ENCODE measurements around the gene GATA2.

The GATA2 gene

DNA sequence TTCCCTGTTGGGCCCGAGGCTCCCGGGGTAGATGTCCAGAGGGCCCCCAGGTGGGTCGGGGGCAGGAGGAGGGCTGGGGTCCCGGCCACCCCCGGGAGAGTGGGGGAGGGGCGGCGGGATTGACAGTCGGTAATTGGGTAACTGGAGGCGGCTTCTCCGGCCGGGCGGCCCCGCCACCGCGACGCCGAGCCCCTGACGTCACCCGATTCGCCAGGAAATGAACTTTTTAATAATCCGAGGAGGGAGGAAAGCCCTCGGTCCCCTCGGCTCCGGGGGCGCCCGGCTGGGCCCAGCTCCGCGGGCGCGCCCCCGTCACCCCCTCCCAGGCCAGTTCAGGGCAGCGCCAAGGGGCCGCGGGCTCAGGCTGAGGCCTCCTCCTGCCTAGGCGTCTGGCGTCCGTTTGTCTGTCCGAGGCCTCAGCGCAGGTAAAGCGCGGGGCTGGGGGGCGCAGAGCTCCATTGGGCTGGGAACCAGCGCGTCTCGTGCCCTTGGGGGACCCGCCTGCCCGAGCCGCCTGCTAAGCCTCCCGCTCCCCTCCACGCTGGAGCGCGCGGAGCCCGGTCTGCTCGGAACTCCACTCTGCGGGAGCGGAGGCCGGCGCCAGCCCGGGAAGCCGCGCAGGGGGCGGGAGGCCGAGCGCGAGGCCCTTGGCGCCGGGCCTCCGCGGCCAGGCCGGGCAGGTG is 3.9 kb downstream of the GATA2 start:
- no peak overlapping the region for H2AFZ ChIP-seq (ENCODE audit: low read depth, low read length, severe bottlenecking)
- no peaks in the 10 kb centered on the region for H3K9me2 ChIP-seq (replicated peaks; ENCODE audit: insufficient read depth, low read length)
- no peaks in the 10 kb centered on the region for H3F3A ChIP-seq (ENCODE audit: insufficient read depth)
- H3K9me3 ChIP-seq (ENCODE audit: insufficient read depth, low read length) = no peaks in the 10 kb centered on the region
- H3K36me3 ChIP-seq (ENCODE audit: low read length) = no peaks in the 10 kb centered on the region
- no peak overlapping the region for H3K4me2 ChIP-seq (ENCODE audit: low read depth, low read length, poor library complexity, severe bottlenecking)
- H3K27ac ChIP-seq (ENCODE audit: low read depth, low read length) = no peak overlapping the region
- no peaks in the 10 kb centered on the region for H3K79me2 ChIP-seq (ENCODE audit: insufficient read depth, low read length)
- H4K20me1 ChIP-seq (ENCODE audit: low read depth, low read length) = no peaks in the 10 kb centered on the region
- H3K27me3 ChIP-seq (ENCODE audit: low read length) = no peaks in the 10 kb centered on the region
- H3K4me3 ChIP-seq (ENCODE audit: insufficient read depth, low read length, poor library complexity, severe bottlenecking) = no peak overlapping the region
- no peak for TF ChIP-seq EZH2phosphoT487 (conservative IDR thresholded peaks at IDR 0.05; ENCODE audit: low read length)
- TF ChIP-seq, protein P1, sequence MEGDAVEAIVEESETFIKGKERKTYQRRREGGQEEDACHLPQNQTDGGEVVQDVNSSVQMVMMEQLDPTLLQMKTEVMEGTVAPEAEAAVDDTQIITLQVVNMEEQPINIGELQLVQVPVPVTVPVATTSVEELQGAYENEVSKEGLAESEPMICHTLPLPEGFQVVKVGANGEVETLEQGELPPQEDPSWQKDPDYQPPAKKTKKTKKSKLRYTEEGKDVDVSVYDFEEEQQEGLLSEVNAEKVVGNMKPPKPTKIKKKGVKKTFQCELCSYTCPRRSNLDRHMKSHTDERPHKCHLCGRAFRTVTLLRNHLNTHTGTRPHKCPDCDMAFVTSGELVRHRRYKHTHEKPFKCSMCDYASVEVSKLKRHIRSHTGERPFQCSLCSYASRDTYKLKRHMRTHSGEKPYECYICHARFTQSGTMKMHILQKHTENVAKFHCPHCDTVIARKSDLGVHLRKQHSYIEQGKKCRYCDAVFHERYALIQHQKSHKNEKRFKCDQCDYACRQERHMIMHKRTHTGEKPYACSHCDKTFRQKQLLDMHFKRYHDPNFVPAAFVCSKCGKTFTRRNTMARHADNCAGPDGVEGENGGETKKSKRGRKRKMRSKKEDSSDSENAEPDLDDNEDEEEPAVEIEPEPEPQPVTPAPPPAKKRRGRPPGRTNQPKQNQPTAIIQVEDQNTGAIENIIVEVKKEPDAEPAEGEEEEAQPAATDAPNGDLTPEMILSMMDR (IDR thresholded peaks at IDR 0.05; ENCODE audit: insufficient read depth, low read length, poor library complexity, severe bottlenecking) = no peak
- H3K9ac ChIP-seq (ENCODE audit: low read length) = no peak overlapping the region

DNA sequence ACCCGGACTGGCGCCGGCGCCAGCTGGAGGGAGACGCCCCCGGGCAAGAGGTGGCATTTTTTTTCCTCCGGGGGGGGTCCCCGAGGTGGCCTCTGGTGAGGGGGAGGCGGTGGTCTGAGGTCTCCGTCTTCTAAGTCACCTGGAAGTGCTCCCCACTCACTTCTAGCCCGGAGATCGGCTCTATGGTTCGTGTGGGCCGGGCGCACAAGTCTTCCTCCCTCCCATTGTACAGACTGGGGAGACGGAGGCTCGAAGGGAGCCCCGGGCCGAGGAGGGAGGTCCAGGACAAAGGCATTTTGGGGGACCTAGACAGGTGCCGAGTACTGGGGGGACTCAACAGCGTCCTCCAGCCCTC is 4.4 kb downstream of the GATA2 start:
- Histone ChIP-seq H3K36me3 (ENCODE audit: low read length) (no peaks in the 10 kb centered on the region), H3K79me2 (ENCODE audit: insufficient read depth, low read length) (no peaks in the 10 kb centered on the region), H3K27me3 (ENCODE audit: low read length) (no peaks in the 10 kb centered on the region), H3K9ac (ENCODE audit: low read length) (no peak overlapping the region), H4K20me1 (ENCODE audit: low read depth, low read length) (no peaks in the 10 kb centered on the region), H3K4me2 (ENCODE audit: low read depth, low read length, poor library complexity, severe bottlenecking) (no peak overlapping the region), H3K9me3 (ENCODE audit: insufficient read depth, low read length) (no peaks in the 10 kb centered on the region), H3K4me3 (ENCODE audit: insufficient read depth, low read length, poor library complexity, severe bottlenecking) (no peak overlapping the region), H3K9me2 (replicated peaks; ENCODE audit: insufficient read depth, low read length) (no peaks in the 10 kb centered on the region), H2AFZ (ENCODE audit: low read depth, low read length, severe bottlenecking) (no peak overlapping the region), H3K27ac (ENCODE audit: low read depth, low read length) (no peak overlapping the region), H3F3A (ENCODE audit: insufficient read depth) (no peaks in the 10 kb centered on the region)
- TF ChIP-seq, protein P1 (IDR thresholded peaks at IDR 0.05; ENCODE audit: insufficient read depth, low read length, poor library complexity, severe bottlenecking) = no peak
- TF ChIP-seq EZH2phosphoT487 (conservative IDR thresholded peaks at IDR 0.05; ENCODE audit: low read length) = no peak

DNA sequence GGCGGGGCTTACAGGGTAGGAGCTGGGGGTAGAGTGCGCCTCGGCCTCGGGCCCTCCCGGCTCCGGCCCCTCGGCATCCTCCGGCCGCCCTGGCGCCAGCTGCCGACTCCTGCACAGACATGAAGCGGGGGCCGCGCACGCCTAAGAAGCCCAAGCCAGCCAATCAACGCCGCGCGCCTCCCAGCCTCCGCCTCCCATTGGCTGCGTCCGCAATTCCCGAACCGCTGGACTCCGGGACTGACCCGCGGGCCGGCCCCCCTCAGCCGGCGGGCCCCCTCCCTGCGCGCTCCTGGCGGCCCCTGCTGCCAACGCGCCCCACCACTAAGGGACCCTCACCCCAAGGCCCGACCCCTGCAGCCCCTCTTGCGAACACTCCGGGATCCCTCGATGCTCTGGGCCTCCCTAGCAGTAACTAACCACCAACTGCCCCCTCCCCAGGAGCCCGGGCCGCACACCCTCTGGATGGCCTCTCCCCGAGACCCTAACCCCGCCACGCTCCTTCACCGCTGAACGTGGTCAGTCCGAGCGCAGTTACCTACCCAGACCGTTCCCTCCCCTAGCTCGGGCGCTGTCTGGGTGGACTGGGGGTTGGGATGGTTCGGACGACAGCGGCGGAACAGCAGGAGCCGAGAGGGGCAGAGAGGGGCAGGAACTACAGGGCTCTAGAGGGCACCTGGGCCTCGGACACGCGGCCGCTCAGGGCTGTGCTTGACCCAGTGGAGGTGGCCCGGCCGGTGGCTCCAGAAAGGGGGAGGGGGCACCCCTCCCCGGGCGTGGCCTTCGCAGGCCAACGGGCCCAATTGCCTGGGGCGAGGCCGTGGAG is 5.0 kb downstream of the GATA2 start:
- no peak overlapping the region for H3K9ac ChIP-seq (ENCODE audit: low read length)
- H3K4me2 ChIP-seq (ENCODE audit: low read depth, low read length, poor library complexity, severe bottlenecking) = no peak overlapping the region
- no peak for TF ChIP-seq EZH2phosphoT487 (conservative IDR thresholded peaks at IDR 0.05; ENCODE audit: low read length)
- TF ChIP-seq, protein P1 (IDR thresholded peaks at IDR 0.05; ENCODE audit: insufficient read depth, low read length, poor library complexity, severe bottlenecking) = no peak
- no peaks in the 10 kb centered on the region for H3K9me2 ChIP-seq (replicated peaks; ENCODE audit: insufficient read depth, low read length)
- H3K36me3 ChIP-seq (ENCODE audit: low read length) = no peaks in the 10 kb centered on the region
- no peaks in the 10 kb centered on the region for H3F3A ChIP-seq (ENCODE audit: insufficient read depth)
- H3K27ac ChIP-seq (ENCODE audit: low read depth, low read length) = no peak overlapping the region
- H3K4me3 ChIP-seq (ENCODE audit: insufficient read depth, low read length, poor library complexity, severe bottlenecking) = no peak overlapping the region
- H3K9me3 ChIP-seq (ENCODE audit: insufficient read depth, low read length) = no peaks in the 10 kb centered on the region
- no peak overlapping the region for H2AFZ ChIP-seq (ENCODE audit: low read depth, low read length, severe bottlenecking)
- no peaks in the 10 kb centered on the region for H3K27me3 ChIP-seq (ENCODE audit: low read length)
- no peaks in the 10 kb centered on the region for H3K79me2 ChIP-seq (ENCODE audit: insufficient read depth, low read length)
- no peaks in the 10 kb centered on the region for H4K20me1 ChIP-seq (ENCODE audit: low read depth, low read length)

Data from SU-DHL-6 (cell line).